Esophagus muscularis mucosa (tissue), 4 donors: ENCODE measurements around the gene XRCC1. TPM values are rescaled to one million over a fixed set of nuclear protein-coding genes. Genes with fewer than 3 reads are reported as not detected.

ENCODE experiments used
- DNase-seq: peaks from one replicate; pipeline ENCODE4 v3.0.0-alpha.2; 2017; ENCODE audit errors: extremely low spot score
- H3K27ac ChIP-seq, 4 donors: fragments of 200-600 bp; sonication (generic); replicated peaks in 1 of 4; 1 replicate in 3 of 4; 2 replicates in 1 of 4; pipeline ENCODE4 v1.5.1; 2016 to 2019; ENCODE audit warnings: mild to moderate bottlenecking in 1 of 4
- H3K27me3 ChIP-seq, 4 donors: fragments of 200-600 bp; sonication (generic); one replicate each; pipeline versions ENCODE4 v1.5.1 to v1.6.0; 2016 to 2019
- H3K36me3 ChIP-seq, 4 donors: fragments of 200-600 bp; sonication (generic); one replicate each; pipeline ENCODE4 v1.5.1; 2016 to 2019
- H3K4me1 ChIP-seq, 4 donors: fragments of 200-600 bp; sonication (generic); one replicate each; pipeline ENCODE4 v1.5.1; 2016 to 2019
- H3K4me3 ChIP-seq, 4 donors: fragments of 200-600 bp; sonication (generic); 1 replicate in 2 of 4; 2 replicates in 2 of 4; pipeline ENCODE4 v1.5.1; 2016 to 2019; ENCODE audit warnings: mild to moderate bottlenecking in 4 of 4, moderate library complexity in 1 of 4
- H3K9me3 ChIP-seq, 4 donors: fragments of 200-600 bp; sonication (generic); 1 replicate in 3 of 4; 2 replicates in 1 of 4; pipeline ENCODE4 v1.5.1; 2016 to 2019
- CTCF ChIP-seq, 3 experiments: fragments of 200-600 bp in 2 of 3; fragments of 450-650 bp in 1 of 3; sonication (generic) in 2 of 3; IDR thresholded peaks; one replicate each; pipeline ENCODE4 v1.5.1; 2017 to 2019; ENCODE audit warnings: antibody characterized with exemption in 3 of 3, mild to moderate bottlenecking in 2 of 3, moderate library complexity in 1 of 3
- EP300 ChIP-seq: sonication (generic); formaldehyde crosslinking; IDR thresholded peaks from one replicate; pipeline ENCODE4 v1.6.1; 2017; ENCODE audit warnings: antibody characterized with exemption
- POLR2A ChIP-seq: fragments of 450-650 bp; IDR thresholded peaks from one replicate; pipeline ENCODE4 v1.6.1; 2017; ENCODE audit warnings: antibody characterized with exemption, moderate library complexity, mild to moderate bottlenecking, low read depth
- POLR2AphosphoS5 ChIP-seq, 2 donors: sonication (generic); formaldehyde crosslinking; IDR thresholded peaks; one replicate each; pipeline ENCODE4 v1.6.1; 2017; ENCODE audit warnings: antibody characterized with exemption in 2 of 2
- WGBS: methylation state at CpG from one replicate; pipeline ENCODE4 v1.1.5; 2018; 5-methylcytosine and 5-hydroxymethylcytosine counted together
- intact Hi-C: fragments of 100-400 bp; cut with DNase I; formaldehyde crosslinking; loops from one replicate; pipeline ENCODE4 v1.15.1; 2023
- total RNA-seq, 4 donors: library from RNA; depleted of rRNA; stranded (reverse); fragments of >200 nt; gene quantifications; one replicate each; pipeline versions ENCODE4 v1.1.0 to v1.2.1, GENCODE V29; 2016

Gene XRCC1
- total RNA-seq, 4 donors from 2014 or later: 21.2 to 27.2 (median 24.4) TPM

GRCh38 chr19:43563816-43564457, 11.4 kb downstream of the XRCC1 start:
- 88% methylated on average over 10 of the region's 10 CpGs for WGBS
- no peak for DNase-seq
- Histone ChIP-seq H3K27me3 (no peaks in the 10 kb centered on the region), H3K4me1 (peaks cover 17 to 30% (median 19%) of the 10 kb centered on the region in 4 donors), H3K4me3 (no peak overlapping the region), H3K9me3 (no peaks in the 10 kb centered on the region), H3K27ac (no peak overlapping the region), H3K36me3 (peaks cover 5 to 37% (median 28%) of the 10 kb centered on the region in 4 donors)
- TF ChIP-seq EP300: no peak
- no peak for TF ChIP-seq CTCF (IDR thresholded peaks at IDR 0.05)
- no peak for TF ChIP-seq POLR2A
- TF ChIP-seq POLR2AphosphoS5 (IDR thresholded peaks at IDR 0.05): no peak
- intact Hi-C loops: no loop called here

- peak overlapping the region; percentile 62 to 72 (median 66) for H3K27ac ChIP-seq
- H3K4me3 ChIP-seq: no peak overlapping the region
- TF ChIP-seq CTCF (IDR thresholded peaks at IDR 0.05) (no peak), POLR2A (no peak), EP300 (no peak), POLR2AphosphoS5 (IDR thresholded peaks at IDR 0.05) (peak; percentile 38 to 61)
- peaks cover 17 to 30% (median 19%) of the 10 kb centered on the region in 4 donors for H3K4me1 ChIP-seq
- intact Hi-C loops: no loop called here
- peaks cover 5 to 40% (median 34%) of the 10 kb centered on the region in 4 donors for H3K36me3 ChIP-seq
- peak; percentile 95 for DNase-seq
- 51% methylated on average over 14 of the region's 14 CpGs for WGBS
- H3K9me3 ChIP-seq: no peaks in the 10 kb centered on the region
- no peaks in the 10 kb centered on the region for H3K27me3 ChIP-seq
Measured at GRCh38 chr19:43562698-43563241, 12.6 kb downstream of the XRCC1 start.

- TF ChIP-seq EP300 (no peak), CTCF (IDR thresholded peaks at IDR 0.05) (no peak), POLR2A (no peak), POLR2AphosphoS5 (IDR thresholded peaks at IDR 0.05) (no peak)
- Histone ChIP-seq H3K4me1 (peaks cover 17 to 30% (median 19%) of the 10 kb centered on the region in 4 donors), H3K27ac (peak overlapping the region; percentile 62 to 72 (median 66)), H3K27me3 (no peaks in the 10 kb centered on the region), H3K4me3 (no peak overlapping the region), H3K36me3 (peaks cover 5 to 42% (median 35%) of the 10 kb centered on the region in 4 donors), H3K9me3 (no peaks in the 10 kb centered on the region)
- WGBS: 77% methylated on average over 4 of the region's 6 CpGs
- DNase-seq: no peak
- intact Hi-C loops: no loop called here
Measured at GRCh38 chr19:43562226-43562697, 13.1 kb downstream of the XRCC1 start.

- H3K4me1 ChIP-seq: peaks cover 17 to 30% (median 19%) of the 10 kb centered on the region in 4 donors
- peaks cover 5 to 47% (median 39%) of the 10 kb centered on the region in 4 donors for H3K36me3 ChIP-seq
- no peak for DNase-seq
- no peak overlapping the region for H3K4me3 ChIP-seq
- H3K9me3 ChIP-seq: no peaks in the 10 kb centered on the region
- TF ChIP-seq POLR2A (no peak), POLR2AphosphoS5 (IDR thresholded peaks at IDR 0.05) (no peak), EP300 (no peak), CTCF (IDR thresholded peaks at IDR 0.05) (no peak)
- H3K27me3 ChIP-seq: no peaks in the 10 kb centered on the region
- intact Hi-C loops: no loop called here
- WGBS: 98% methylated on average over 12 of the region's 12 CpGs
- H3K27ac ChIP-seq: peak overlapping the region in 1 of 4 donors; percentile 62
Measured at GRCh38 chr19:43561139-43561970, 14.0 kb downstream of the XRCC1 start.
